Stimulated activated CD4-positive, alpha-beta T cell treated with anti-CD3 and anti-CD28 coated beads, Interleukin-12 subunit alpha, Interleukin-12 subunit beta, amount 100 ng/mL, for 4 hours (primary cell): ENCODE measurements around the gene PRKAR1B.
"Not testable (repeated sequence)": the region's sequence is repeated elsewhere in the genome, so short reads cannot be mapped to it uniquely, and the experiment has no call there.

Source experiments
- DNase-seq: peaks from one replicate; pipeline ENCODE4 v3.0.0-alpha.2; 2020

The PRKAR1B gene

GRCh38 chr7:569071-569855 lies 157.8 kb downstream of the PRKAR1B start:
- no peak for DNase-seq

GRCh38 chr7:568031-568951 lies 158.8 kb downstream of the PRKAR1B start:
- DNase-seq, result no peak

- DNase-seq, result no peak
Observed at GRCh38 chr7:567305-567883, 159.7 kb downstream of the PRKAR1B start.

GRCh38 chr7:566100-566499 lies 161.0 kb downstream of the PRKAR1B start:
- DNase-seq, result no peak

- no peak for DNase-seq
Observed at GRCh38 chr7:564176-564865, 162.8 kb downstream of the PRKAR1B start.

GRCh38 chr7:563629-564170 lies 163.4 kb downstream of the PRKAR1B start:
- no peak for DNase-seq

- no peak for DNase-seq
Observed at GRCh38 chr7:562789-563628, 164.1 kb downstream of the PRKAR1B start.

- no peak for DNase-seq
Observed at GRCh38 chr7:562374-562675, 164.8 kb downstream of the PRKAR1B start.

- DNase-seq, result no peak
Observed at GRCh38 chr7:561631-562373, 165.3 kb downstream of the PRKAR1B start.

- DNase-seq, result no peak
Observed at GRCh38 chr7:560966-561630, 166.0 kb downstream of the PRKAR1B start.

- no peak for DNase-seq
Observed at GRCh38 chr7:559396-559705, 167.7 kb downstream of the PRKAR1B start.

GRCh38 chr7:557558-557881 lies 169.6 kb downstream of the PRKAR1B start:
- no peak for DNase-seq

- DNase-seq, result no peak
Observed at GRCh38 chr7:556837-557557, 170.1 kb downstream of the PRKAR1B start.

- DNase-seq, result no peak
Observed at GRCh38 chr7:556291-556826, 170.7 kb downstream of the PRKAR1B start.

- DNase-seq, result no peak
Observed at GRCh38 chr7:555551-556160, 171.4 kb downstream of the PRKAR1B start.

- no peak for DNase-seq
Observed at GRCh38 chr7:553636-554111, 173.4 kb downstream of the PRKAR1B start.

GRCh38 chr7:552868-553635 lies 174.0 kb downstream of the PRKAR1B start:
- no peak for DNase-seq

- DNase-seq, result not testable (repeated sequence)
Observed at GRCh38 chr7:552151-552867, 174.8 kb downstream of the PRKAR1B start.
